AML-193 (cell line): ENCODE measurements around the gene CRYGD.
"Not testable (repeated sequence)": the region's sequence is repeated elsewhere in the genome, so short reads cannot be mapped to it uniquely, and the experiment has no call there.

ENCODE experiments used
- DNase-seq, 2 experiments: peaks; one replicate each; lab custom pipeline; 2025; lab: John Stamatoyannopoulos, UW

The CRYGD gene

GRCh38 chr2:208124013-208124715 lies at the start of gene CRYGD:
CRYGD (minus strand) TSS chr2:208124524; CDS start chr2:208124473, 51 bp downstream.
- DNase-seq, result not testable (repeated sequence)

DNA sequence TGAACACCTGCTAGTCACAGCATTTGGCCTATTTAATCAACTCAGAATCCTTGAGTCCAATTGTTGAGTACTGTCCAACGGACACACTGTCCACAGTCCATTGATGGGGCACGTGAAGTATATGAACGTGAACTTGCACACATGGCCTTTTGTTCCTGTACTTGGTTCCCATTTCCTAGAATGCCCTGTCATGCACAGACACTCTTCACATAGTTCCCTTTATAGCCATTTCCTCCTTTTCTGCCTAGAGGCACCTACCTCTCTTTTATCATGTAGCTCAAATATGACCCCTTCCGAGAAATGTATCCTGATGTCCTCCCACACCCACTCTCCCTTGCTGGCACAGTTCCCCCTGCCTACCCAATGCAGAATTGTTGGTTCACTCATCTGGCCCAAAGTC lies 47.8 kb upstream of the CRYGD start:
- peak; percentile 84 to 85 for DNase-seq

GRCh38 chr2:208164951-208165755 lies 40.8 kb upstream of the CRYGD start:
- no peak for DNase-seq

DNA sequence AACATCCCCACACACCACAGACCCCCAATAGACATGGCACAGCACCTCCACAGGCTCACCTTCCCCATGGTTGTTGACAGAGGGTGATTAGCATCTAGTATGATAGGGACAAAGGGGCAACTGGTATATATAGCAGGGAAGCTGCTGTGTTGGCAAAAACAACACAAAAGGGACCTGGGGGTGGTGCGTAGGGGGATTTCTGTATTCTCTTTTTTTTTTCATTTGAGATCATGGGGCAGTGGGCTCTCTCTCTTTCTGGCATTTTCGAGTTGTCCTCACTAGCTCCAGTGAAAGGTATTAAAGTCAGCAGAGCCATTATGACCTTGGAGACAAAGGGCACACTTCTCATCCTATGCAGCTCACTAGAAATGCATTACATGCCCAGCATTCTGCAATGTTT lies 39.2 kb upstream of the CRYGD start, which contains the start of gene CRYGA:
Gene CRYGA, minus strand, starts transcription at position 101 of the 400 bp plus-strand sequence. Its CDS starts 33 bp downstream, at position 68.
- no peak for DNase-seq

- DNase-seq, result no peak
Observed at GRCh38 chr2:208156439-208156838, 32.1 kb upstream of the CRYGD start.

- no peak for DNase-seq
Observed at GRCh38 chr2:208153156-208153555, 28.8 kb upstream of the CRYGD start.

- peak in 1 of 2 experiments; percentile 2 for DNase-seq
Observed at GRCh38 chr2:208150956-208151355, 26.6 kb upstream of the CRYGD start.

- DNase-seq, result no peak
Observed at GRCh38 chr2:208150094-208150493, 25.8 kb upstream of the CRYGD start.

- no peak for DNase-seq
Observed at GRCh38 chr2:208148803-208149202, 24.5 kb upstream of the CRYGD start.

GRCh38 chr2:208147759-208148158 lies 23.4 kb upstream of the CRYGD start:
- DNase-seq, result no peak

DNA sequence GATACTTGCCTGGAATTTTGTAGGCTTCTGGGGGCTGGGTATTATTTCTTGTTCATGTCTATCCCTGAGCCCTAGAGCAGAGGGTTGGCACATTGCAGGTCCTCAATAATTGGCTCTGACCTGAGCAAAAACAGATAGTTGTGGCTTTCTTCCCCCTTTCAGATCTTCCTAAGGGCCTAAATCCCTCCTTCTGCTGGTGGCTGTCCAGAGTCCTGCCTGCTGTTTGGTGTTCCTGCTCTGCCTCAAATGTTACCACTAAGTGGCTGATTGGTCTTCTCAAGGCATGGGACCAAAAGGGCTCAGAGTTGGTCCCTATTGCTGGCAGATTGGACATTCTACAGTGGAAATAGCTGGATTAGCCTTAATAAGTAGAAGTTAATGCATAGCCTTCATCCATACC lies 22.7 kb upstream of the CRYGD start:
- no peak for DNase-seq

GRCh38 chr2:208146006-208146405 lies 21.7 kb upstream of the CRYGD start, which contains the start of gene CRYGB:
CRYGB (minus strand) TSS chr2:208146158; CDS start chr2:208146120, 38 bp downstream.
- no peak for DNase-seq

DNA sequence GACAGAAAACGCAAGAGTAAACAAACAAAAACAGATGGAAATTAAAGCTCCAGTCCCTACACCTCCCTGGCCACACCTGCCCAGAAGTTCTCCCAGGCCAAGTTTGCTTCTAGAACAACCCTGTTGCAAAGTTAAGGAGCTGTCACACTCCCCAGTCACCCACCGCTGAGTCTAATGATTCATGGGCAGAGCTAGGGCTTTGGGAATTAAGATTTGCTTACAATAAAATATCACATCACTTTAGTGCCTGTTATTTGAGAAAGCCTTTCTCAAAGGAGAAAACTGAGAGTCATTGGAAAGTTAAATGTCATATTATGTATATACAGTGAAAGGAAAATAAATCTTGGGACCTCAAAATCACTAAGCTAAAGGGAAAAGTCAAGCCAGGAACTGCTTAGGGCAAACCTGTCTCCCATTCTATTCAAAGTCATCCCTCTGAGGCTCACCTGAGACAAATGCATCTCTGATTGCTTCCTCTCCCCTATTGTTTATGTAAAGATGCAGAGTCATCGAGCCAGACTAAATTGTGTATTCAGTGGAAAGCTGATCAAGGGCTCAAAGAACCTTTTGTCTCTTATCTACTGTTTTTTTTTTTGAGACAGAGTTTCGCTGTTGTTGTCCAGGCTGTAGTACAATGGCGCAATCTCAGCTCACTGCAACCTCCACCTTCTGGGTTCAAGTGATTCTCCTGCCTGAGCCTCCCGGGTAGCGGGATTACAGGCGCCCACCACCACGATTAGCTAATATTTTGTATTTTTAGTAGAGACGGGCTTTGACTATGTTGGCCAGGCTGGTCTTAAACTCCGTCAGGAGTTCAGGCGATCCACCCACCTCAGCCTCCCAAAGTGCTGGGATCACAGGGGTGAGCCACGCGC lies 18.8 kb upstream of the CRYGD start:
- no peak for DNase-seq

GRCh38 chr2:208142240-208142924 lies 18.1 kb upstream of the CRYGD start:
- DNase-seq, result no peak

DNA sequence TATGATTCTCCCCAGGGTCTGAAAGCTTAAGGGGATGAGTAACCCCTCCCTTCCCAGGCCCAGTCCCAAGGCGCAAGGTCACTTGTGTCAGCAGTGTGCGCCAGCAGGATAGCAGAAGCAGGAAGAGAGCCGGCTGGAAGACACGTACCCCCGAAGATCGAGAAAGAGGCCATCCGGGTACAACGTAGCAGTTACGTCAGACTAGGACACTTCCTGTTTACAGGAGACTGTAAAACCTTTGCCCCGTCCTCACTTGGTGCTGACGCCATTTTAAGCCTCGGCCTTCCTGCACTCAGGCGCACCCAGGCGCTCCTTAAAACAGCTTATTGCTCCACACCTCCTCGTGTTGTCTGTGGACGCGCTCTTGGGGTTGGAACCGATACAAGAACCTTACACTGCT lies 15.1 kb upstream of the CRYGD start:
- no peak for DNase-seq

GRCh38 chr2:208138334-208138733 lies 14.0 kb upstream of the CRYGD start:
- DNase-seq, result not testable (repeated sequence)

DNA sequence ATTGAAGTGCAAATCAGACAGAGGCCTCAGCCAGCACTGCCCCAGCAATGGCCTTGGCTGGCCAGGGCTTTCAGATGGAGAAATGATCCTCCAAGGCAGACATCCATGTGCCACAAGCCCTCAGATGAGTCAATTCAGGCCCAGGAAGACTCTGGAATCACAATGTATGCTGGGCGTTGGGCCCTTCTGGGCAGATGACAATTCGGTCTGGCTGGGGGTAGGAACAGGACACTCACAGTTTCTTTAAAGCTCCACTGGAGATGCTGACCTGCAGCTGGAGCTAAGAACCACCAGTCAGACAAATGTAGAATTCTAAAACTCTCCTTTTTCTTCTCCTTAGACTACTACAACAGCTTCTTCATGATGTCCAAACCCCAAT lies 12.4 kb upstream of the CRYGD start:
- no peak for DNase-seq

GRCh38 chr2:208135794-208136715 lies 11.7 kb upstream of the CRYGD start:
- no peak for DNase-seq

DNA sequence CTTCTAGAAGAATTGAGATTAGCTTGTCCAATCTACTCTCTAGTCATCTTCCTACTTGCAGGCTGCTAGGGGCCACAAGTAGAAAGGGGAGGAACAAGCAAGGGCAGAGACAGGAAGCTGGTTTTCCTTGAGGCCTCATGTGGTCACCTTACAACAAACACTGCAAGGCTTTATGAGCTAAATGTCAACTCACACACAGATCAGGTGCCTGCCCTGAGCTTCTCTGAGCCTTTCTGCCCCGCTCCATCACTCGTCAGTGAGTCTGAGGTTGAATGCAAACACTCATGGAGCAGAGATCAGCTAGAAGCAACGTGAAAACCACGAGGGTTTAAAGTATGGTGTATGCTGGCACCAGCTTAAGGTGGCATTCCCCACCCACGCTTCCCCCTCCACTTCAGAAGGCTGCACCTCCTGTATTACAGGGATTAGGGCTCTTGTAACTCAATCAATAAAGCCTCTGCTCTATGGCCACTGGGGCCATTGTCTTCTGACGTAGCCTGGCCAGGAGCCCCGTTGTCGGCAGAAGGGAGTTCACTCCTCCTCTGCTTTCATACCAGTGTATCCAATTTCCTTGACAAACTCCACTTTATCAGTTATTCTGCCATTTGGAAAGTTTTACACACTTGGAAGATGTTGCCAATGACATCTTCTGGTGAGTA lies 10.7 kb upstream of the CRYGD start:
- peak; percentile 35 to 64 for DNase-seq

GRCh38 chr2:208130712-208131110 lies 6.4 kb upstream of the CRYGD start:
- DNase-seq, result no peak
